ENCODE results near the gene CDC42BPB. TPM values are rescaled to one million over a fixed set of nuclear protein-coding genes. Genes with fewer than 3 reads are reported as not detected.

Gene CDC42BPB
- total and polyA plus RNA-seq, 12 donors, result 41.1 to 108 (median 77.4) TPM

- H3K4me3 ChIP-seq, result no peak overlapping the region
- no peak overlapping the region for H3K27ac ChIP-seq
- H3K27me3 ChIP-seq, result no peaks in the 10 kb centered on the region
- WGBS, 4 donors, result 82 to 93% (median 85%) methylated on average over 13 to 37 of the region's 37 CpGs
- no peak for DNase-seq
- H3K36me3 ChIP-seq (replicated peaks in 1 of 2), result peaks cover 0 to 49% of the 10 kb centered on the region in 2 donors
- no peak for TF ChIP-seq CTCF (IDR thresholded peaks at IDR 0.05)
- no peak for TF ChIP-seq POLR2A (IDR thresholded peaks at IDR 0.05)
- intact Hi-C loops (cut with DNase I), result no loop called here
- no peaks in the 10 kb centered on the region for H3K4me1 ChIP-seq (replicated peaks in 1 of 2)
- no peaks in the 10 kb centered on the region for H3K9me3 ChIP-seq (replicated peaks in 1 of 3)
Measured at GRCh38 chr14:103001651-103002396, 55.5 kb downstream of the CDC42BPB start.

- DNase-seq, result no peak
- intact Hi-C loops (cut with DNase I), result no loop called here
- peaks cover 0 to 51% of the 10 kb centered on the region in 2 donors for H3K36me3 ChIP-seq (replicated peaks in 1 of 2)
Measured at GRCh38 chr14:103001226-103001625, 56.1 kb downstream of the CDC42BPB start.

GRCh38 chr14:103000291-103000921 is 56.9 kb downstream of the CDC42BPB start:
- TF ChIP-seq CTCF (IDR thresholded peaks at IDR 0.05), result no peak
- TF ChIP-seq POLR2A (IDR thresholded peaks at IDR 0.05), result no peak
- no peaks in the 10 kb centered on the region for H3K27me3 ChIP-seq
- no peaks in the 10 kb centered on the region for H3K9me3 ChIP-seq (replicated peaks in 1 of 3)
- no peak overlapping the region for H3K27ac ChIP-seq
- WGBS, 4 donors, result 86 to 91% (median 87%) methylated on average over 15 to 21 of the region's 21 CpGs
- intact Hi-C loops (cut with DNase I), result no loop called here
- no peak for DNase-seq
- no peaks in the 10 kb centered on the region for H3K4me1 ChIP-seq (replicated peaks in 1 of 2)
- no peak overlapping the region for H3K4me3 ChIP-seq
- peaks cover 0 to 51% of the 10 kb centered on the region in 2 donors for H3K36me3 ChIP-seq (replicated peaks in 1 of 2)

More at GRCh38 chr14:103001226-103001625, 56.1 kb downstream of the CDC42BPB start:
- TF ChIP-seq POLR2A (IDR thresholded peaks at IDR 0.05) (no peak), CTCF (IDR thresholded peaks at IDR 0.05) (no peak)
- WGBS, 4 donors, result 86 to 98% (median 92%) methylated on average over 7 to 18 of the region's 18 CpGs
- Histone ChIP-seq H3K9me3 (replicated peaks in 1 of 3) (no peaks in the 10 kb centered on the region), H3K27ac (no peak overlapping the region), H3K27me3 (no peaks in the 10 kb centered on the region), H3K4me3 (no peak overlapping the region), H3K4me1 (replicated peaks in 1 of 2) (no peaks in the 10 kb centered on the region)

GRCh38 chr14:102999227-102999895 is 58.0 kb downstream of the CDC42BPB start:
- intact Hi-C loops (cut with DNase I), result no loop called here
- H3K36me3 ChIP-seq (replicated peaks in 1 of 2), result peaks cover 0 to 53% of the 10 kb centered on the region in 2 donors
- TF ChIP-seq POLR2A (IDR thresholded peaks at IDR 0.05) (no peak), CTCF (IDR thresholded peaks at IDR 0.05) (no peak)

More at GRCh38 chr14:102999227-102999895, 58.0 kb downstream of the CDC42BPB start:
- H3K4me1 ChIP-seq (replicated peaks in 1 of 2), result no peaks in the 10 kb centered on the region
- no peaks in the 10 kb centered on the region for H3K9me3 ChIP-seq (replicated peaks in 1 of 3)
- 93 to 96% (median 95%) methylated on average over 21 of the region's 21 CpGs for WGBS, 4 donors
- no peak overlapping the region for H3K27ac ChIP-seq
- H3K4me3 ChIP-seq, result no peak overlapping the region
- no peak for DNase-seq
- no peaks in the 10 kb centered on the region for H3K27me3 ChIP-seq
